OCI-LY1 (cell line): ENCODE results near the gene C2CD4A.

Experiments
- H2AFZ ChIP-seq: fragments of 200-600 bp; sonication (generic), shearing (Covaris generic); 2 replicates; pipeline ENCODE4 v1.6.0; 2014; ENCODE audit warnings: antibody characterized with exemption, mild to moderate bottlenecking, low read length
- H3F3A ChIP-seq: fragments of 200-600 bp; sonication (generic), shearing (Covaris generic); 2 replicates; pipeline ENCODE4 v1.6.0; 2014; ENCODE audit warnings: mild to moderate bottlenecking, antibody characterized with exemption, low read length, moderate library complexity; ENCODE audit not compliant: insufficient read depth
- H3K27ac ChIP-seq: fragments of 200-600 bp; sonication (generic); 2 replicates; pipeline ENCODE4 v1.5.1; 2014; ENCODE audit warnings: low read length, mixed run types, mild to moderate bottlenecking, low read depth; ENCODE audit not compliant: poor library complexity, severe bottlenecking
- H3K27me3 ChIP-seq: fragments of 200-600 bp; sonication (generic); 2 replicates; pipeline ENCODE4 v1.6.0; 2014; ENCODE audit warnings: antibody characterized with exemption, mild to moderate bottlenecking, low read length, moderate library complexity; ENCODE audit not compliant: insufficient read depth
- H3K36me3 ChIP-seq: fragments of 200-600 bp; sonication (generic); 2 replicates; pipeline ENCODE4 v1.6.1; 2014; ENCODE audit warnings: mild to moderate bottlenecking, antibody characterized with exemption, low read length, moderate library complexity, mixed read lengths; ENCODE audit not compliant: insufficient read depth
- H3K4me1 ChIP-seq: fragments of 200-600 bp; sonication (generic); 2 replicates; pipeline ENCODE4 v1.5.1; 2014; ENCODE audit warnings: mild to moderate bottlenecking, low read length, moderate library complexity; ENCODE audit not compliant: insufficient read depth, severe bottlenecking
- H3K4me2 ChIP-seq: fragments of 200-600 bp; sonication (generic), shearing (Covaris generic); 2 replicates; pipeline ENCODE4 v1.6.1; 2014; ENCODE audit warnings: low read length
- H3K4me3 ChIP-seq: fragments of 200-600 bp; sonication (generic); 2 replicates; pipeline ENCODE4 v1.5.1; 2014; ENCODE audit warnings: low read length, low read depth, mild to moderate bottlenecking, mixed read lengths; ENCODE audit not compliant: poor library complexity, severe bottlenecking
- H3K79me2 ChIP-seq: fragments of 200-600 bp; shearing (Covaris generic); 2 replicates; pipeline ENCODE4 v1.6.1; 2016; ENCODE audit warnings: mixed run types, low read length, mixed read lengths; ENCODE audit not compliant: insufficient read depth
- H3K9ac ChIP-seq: fragments of 200-600 bp; sonication (generic), shearing (Covaris generic); 2 replicates; pipeline ENCODE4 v1.6.1; 2014; ENCODE audit warnings: mild to moderate bottlenecking, low read length, mixed read lengths
- H3K9me2 ChIP-seq: fragments of 200-600 bp; sonication (generic), shearing (Covaris generic); 2 replicates; pipeline ENCODE4 v1.6.1; 2014; ENCODE audit warnings: low read depth, mild to moderate bottlenecking, low read length, mixed read lengths
- H3K9me3 ChIP-seq: fragments of 200-600 bp; shearing (Covaris generic); 2 replicates; pipeline ENCODE4 v1.6.1; 2014; ENCODE audit warnings: low read length, mixed read lengths
- H4K20me1 ChIP-seq: fragments of 200-600 bp; sonication (generic), shearing (Covaris generic); 2 replicates; pipeline ENCODE4 v1.6.0; 2016; ENCODE audit warnings: mild to moderate bottlenecking, low read length; ENCODE audit not compliant: insufficient read depth
- EZH2 ChIP-seq: fragments of 200-600 bp; sonication (generic), shearing (Covaris generic); IDR thresholded peaks from 2 replicates; pipeline ENCODE4 v1.8.0; 2017; ENCODE audit warnings: borderline replicate concordance, mixed run types, mild to moderate bottlenecking, antibody characterized with exemption, low read length, moderate library complexity, mixed read lengths
- TF ChIP-seq, protein P1 (sequence below): fragments of 200-600 bp; sonication (generic), shearing (Covaris generic); IDR thresholded peaks from 2 replicates; pipeline ENCODE4 v1.5.1; 2017; ENCODE audit warnings: mild to moderate bottlenecking, antibody characterized with exemption, low read length, moderate library complexity, mixed read lengths

The C2CD4A gene

DNA sequence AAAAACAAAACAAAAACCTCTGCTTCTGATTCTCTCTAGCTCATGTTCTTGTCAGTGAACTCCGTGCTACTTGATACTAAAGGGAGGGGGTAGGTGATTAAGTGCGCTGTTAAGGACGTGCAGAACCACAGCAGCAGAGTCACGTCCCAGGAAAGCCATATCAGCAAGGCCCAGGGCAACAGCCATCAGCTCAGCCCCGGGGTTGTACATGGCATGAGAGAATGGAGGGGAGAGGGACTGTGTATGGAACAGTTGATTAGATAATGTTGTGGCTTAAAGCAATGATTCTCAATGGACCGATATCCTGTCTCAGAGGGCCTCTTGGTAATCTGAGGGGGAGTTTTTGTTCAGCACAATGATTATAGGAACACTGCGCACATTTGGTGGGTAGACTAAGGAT lies 27.6 kb downstream of the C2CD4A start:
- H3K4me2 ChIP-seq: no peak overlapping the region
- no peak overlapping the region for H3K4me3 ChIP-seq
- TF ChIP-seq, protein P1, sequence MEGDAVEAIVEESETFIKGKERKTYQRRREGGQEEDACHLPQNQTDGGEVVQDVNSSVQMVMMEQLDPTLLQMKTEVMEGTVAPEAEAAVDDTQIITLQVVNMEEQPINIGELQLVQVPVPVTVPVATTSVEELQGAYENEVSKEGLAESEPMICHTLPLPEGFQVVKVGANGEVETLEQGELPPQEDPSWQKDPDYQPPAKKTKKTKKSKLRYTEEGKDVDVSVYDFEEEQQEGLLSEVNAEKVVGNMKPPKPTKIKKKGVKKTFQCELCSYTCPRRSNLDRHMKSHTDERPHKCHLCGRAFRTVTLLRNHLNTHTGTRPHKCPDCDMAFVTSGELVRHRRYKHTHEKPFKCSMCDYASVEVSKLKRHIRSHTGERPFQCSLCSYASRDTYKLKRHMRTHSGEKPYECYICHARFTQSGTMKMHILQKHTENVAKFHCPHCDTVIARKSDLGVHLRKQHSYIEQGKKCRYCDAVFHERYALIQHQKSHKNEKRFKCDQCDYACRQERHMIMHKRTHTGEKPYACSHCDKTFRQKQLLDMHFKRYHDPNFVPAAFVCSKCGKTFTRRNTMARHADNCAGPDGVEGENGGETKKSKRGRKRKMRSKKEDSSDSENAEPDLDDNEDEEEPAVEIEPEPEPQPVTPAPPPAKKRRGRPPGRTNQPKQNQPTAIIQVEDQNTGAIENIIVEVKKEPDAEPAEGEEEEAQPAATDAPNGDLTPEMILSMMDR: no peak
- no peak for TF ChIP-seq EZH2
- H2AFZ ChIP-seq: no peak overlapping the region
- no peaks in the 10 kb centered on the region for H3K36me3 ChIP-seq
- no peaks in the 10 kb centered on the region for H3K79me2 ChIP-seq
- no peaks in the 10 kb centered on the region for H3F3A ChIP-seq
- no peaks in the 10 kb centered on the region for H3K9me3 ChIP-seq
- H4K20me1 ChIP-seq: no peaks in the 10 kb centered on the region
- no peaks in the 10 kb centered on the region for H3K9me2 ChIP-seq
- no peak overlapping the region for H3K27ac ChIP-seq
- H3K4me1 ChIP-seq: no peaks in the 10 kb centered on the region
- no peaks in the 10 kb centered on the region for H3K27me3 ChIP-seq
- no peak overlapping the region for H3K9ac ChIP-seq

DNA sequence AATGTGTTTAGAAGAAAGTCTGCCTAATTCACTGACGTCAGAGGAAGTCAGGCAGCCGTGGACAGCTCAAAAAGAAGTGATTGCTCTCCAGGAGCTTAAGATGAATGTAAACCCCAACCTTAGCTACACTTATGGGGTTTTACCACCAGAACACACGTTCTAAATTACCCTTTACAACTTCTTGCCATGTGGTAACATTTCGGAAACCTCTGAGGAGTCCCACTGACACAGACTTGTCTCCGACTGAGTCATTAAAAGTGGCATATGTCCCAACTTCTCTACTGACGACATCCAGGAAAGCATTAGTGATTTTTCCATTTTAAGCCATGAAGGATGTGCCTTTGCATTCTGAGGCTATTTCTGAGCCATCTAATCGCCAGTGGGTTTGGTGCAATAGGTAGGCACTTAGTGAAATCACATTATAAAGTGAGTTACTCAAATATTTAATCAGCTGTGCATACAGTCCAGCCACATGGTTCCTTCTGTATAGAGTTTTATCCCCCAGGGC lies 32.4 kb downstream of the C2CD4A start:
- no peaks in the 10 kb centered on the region for H3K4me1 ChIP-seq
- no peak overlapping the region for H3K9ac ChIP-seq
- no peak overlapping the region for H3K27ac ChIP-seq
- no peak overlapping the region for H2AFZ ChIP-seq
- H3K9me2 ChIP-seq: no peaks in the 10 kb centered on the region
- no peaks in the 10 kb centered on the region for H3K36me3 ChIP-seq
- H3F3A ChIP-seq: no peaks in the 10 kb centered on the region
- no peak for TF ChIP-seq EZH2
- TF ChIP-seq, protein P1: no peak
- H4K20me1 ChIP-seq: no peaks in the 10 kb centered on the region
- H3K27me3 ChIP-seq: no peaks in the 10 kb centered on the region
- H3K4me3 ChIP-seq: no peak overlapping the region
- H3K4me2 ChIP-seq: no peak overlapping the region
- H3K9me3 ChIP-seq: no peaks in the 10 kb centered on the region
- H3K79me2 ChIP-seq: no peaks in the 10 kb centered on the region

DNA sequence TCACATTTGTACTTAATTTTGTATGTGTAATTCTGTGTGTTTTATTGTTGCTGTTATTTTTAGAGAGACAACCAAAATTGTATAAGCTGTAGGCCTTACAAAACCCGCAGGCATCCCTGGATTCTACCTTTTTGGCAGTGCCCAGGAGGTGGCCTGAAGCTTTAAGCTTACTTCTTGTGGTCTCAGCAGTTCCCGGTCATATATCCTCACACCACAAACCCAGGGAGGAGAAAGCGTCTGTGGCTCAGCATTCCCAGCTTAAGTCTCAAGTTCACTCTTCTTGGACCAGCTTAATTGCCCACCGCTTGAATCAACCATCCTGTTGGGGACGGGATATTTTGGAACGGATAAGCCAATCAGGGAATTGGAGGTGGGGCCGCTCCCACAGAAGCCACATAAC lies 36.7 kb downstream of the C2CD4A start:
- Histone ChIP-seq H4K20me1 (no peaks in the 10 kb centered on the region), H2AFZ (no peak overlapping the region), H3F3A (no peaks in the 10 kb centered on the region), H3K9me3 (no peaks in the 10 kb centered on the region), H3K4me2 (no peak overlapping the region), H3K79me2 (no peaks in the 10 kb centered on the region), H3K27me3 (no peaks in the 10 kb centered on the region), H3K27ac (no peak overlapping the region), H3K9me2 (no peaks in the 10 kb centered on the region), H3K4me3 (no peak overlapping the region), H3K36me3 (no peaks in the 10 kb centered on the region), H3K9ac (no peak overlapping the region), H3K4me1 (no peaks in the 10 kb centered on the region)
- TF ChIP-seq EZH2: no peak
- TF ChIP-seq, protein P1: no peak
